Fibroblast of pulmonary artery (primary cell): ENCODE data around the gene LCE2B.
"Not testable (repeated sequence)": the region's sequence is repeated elsewhere in the genome, so short reads cannot be mapped to it uniquely, and the experiment has no call there.

Source experiments
- DNase-seq: peaks from one replicate; pipeline ENCODE4 v3.0.0-alpha.2; 2010; ENCODE audit warnings: low read depth
- H3K4me3 ChIP-seq: replicated peaks from 2 replicates; pipeline ENCODE4 v1.5.1; 2011; ENCODE audit warnings: low read depth, mild to moderate bottlenecking, control low read depth, low read length, moderate library complexity
- CTCF ChIP-seq: IDR thresholded peaks from 2 replicates; pipeline ENCODE4 v1.5.1; 2011; ENCODE audit warnings: mild to moderate bottlenecking, control low read depth, low read length, inconsistent platforms; ENCODE audit errors: missing control alignments

LCE2B gene

GRCh38 chr1:152685823-152686222 lies at the start of gene LCE2B:
Gene LCE2B (plus strand): TSS chr1:152686123. CDS start chr1:152686844, 721 bp downstream.
- DNase-seq, H3K4me3 ChIP-seq: not testable (repeated sequence)

- DNase-seq = no peak
- no peak overlapping the region for H3K4me3 ChIP-seq
- no peak for TF ChIP-seq CTCF
Observed at GRCh38 chr1:152640351-152640750, 45.6 kb upstream of the LCE2B start.

- TF ChIP-seq CTCF = no peak
- DNase-seq = no peak
- no peak overlapping the region for H3K4me3 ChIP-seq
Observed at GRCh38 chr1:152643945-152644344, 42.0 kb upstream of the LCE2B start.

GRCh38 chr1:152645146-152645545 lies 40.8 kb upstream of the LCE2B start:
- TF ChIP-seq CTCF = no peak
- no peak overlapping the region for H3K4me3 ChIP-seq
- DNase-seq = no peak

- no peak for TF ChIP-seq CTCF
- no peak for DNase-seq
- H3K4me3 ChIP-seq = no peak overlapping the region
Observed at GRCh38 chr1:152646656-152647055, 39.3 kb upstream of the LCE2B start.

- peak; percentile 70 for TF ChIP-seq CTCF
- peak; percentile 48 for DNase-seq
- no peak overlapping the region for H3K4me3 ChIP-seq
Observed at GRCh38 chr1:152654110-152654509, 31.8 kb upstream of the LCE2B start.

- TF ChIP-seq CTCF = no peak
- DNase-seq = no peak
- no peak overlapping the region for H3K4me3 ChIP-seq
Observed at GRCh38 chr1:152656459-152656858, 29.5 kb upstream of the LCE2B start.
